DND-41 (cell line): ENCODE results near the gene VENTX.

ENCODE experiments used
- CTCF ChIP-seq: IDR thresholded peaks from 2 replicates; pipeline ENCODE4 v1.5.1; 2012; ENCODE audit warnings: borderline replicate concordance, low read length, moderate library complexity, mild to moderate bottlenecking; ENCODE audit not compliant: poor library complexity, severe bottlenecking; ENCODE audit errors: extremely low read depth
- EZH2 ChIP-seq: IDR thresholded peaks from 3 replicates; pipeline ENCODE4 v1.6.1; 2012; ENCODE audit warnings: borderline replicate concordance, low read depth, mild to moderate bottlenecking, moderate library complexity, low read length, inconsistent platforms; ENCODE audit not compliant: severe bottlenecking

GRCh38 chr10:133273534-133274143 is 36.0 kb downstream of the VENTX start:
- TF ChIP-seq CTCF (no peak), EZH2 (no peak)
